ENCODE results near the gene PLIN3.

The PLIN3 gene

DNA sequence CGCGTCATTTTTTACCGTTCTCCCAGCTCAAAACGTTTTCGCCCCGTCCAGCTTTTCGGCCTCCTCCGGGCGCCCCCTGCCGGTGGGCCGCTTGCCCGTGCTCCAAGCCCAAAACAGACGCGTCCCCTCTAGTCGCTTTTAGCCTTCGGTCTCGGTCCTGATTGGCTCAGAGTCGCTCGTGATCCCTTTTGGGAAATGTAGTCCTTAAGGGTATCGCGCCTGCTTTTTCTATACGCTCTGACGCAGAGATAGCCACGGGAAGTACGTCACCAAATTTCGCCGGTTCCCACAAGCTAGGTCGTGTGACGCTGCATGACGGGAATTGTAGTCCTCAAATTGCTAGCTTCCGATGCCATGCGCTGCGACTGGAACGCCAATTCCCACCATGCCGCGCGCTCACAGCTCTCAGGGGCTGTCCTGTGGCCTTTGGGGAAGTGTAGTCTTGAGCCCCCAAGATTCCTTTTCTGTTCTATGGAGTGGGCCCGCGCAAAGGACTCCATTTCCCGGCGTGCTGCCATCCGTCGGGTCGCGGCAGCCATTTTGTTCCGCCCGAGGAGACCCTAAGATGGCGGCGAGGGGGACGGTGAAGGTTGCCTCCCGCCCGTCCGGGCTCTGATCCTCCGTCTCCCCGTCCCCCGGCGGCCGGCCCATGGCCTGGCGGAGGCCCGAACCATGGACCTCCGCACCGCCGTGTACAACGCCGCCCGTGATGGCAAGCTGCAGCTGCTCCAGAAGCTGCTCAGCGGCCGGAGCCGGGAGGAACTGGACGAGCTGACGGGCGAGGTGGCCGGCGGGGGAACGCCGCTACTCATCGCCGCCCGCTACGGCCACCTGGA is 76.1 kb downstream of the PLIN3 start, which contains the start of gene FEM1A:
Gene FEM1A, plus strand, starts transcription at position 552 of the 836 bp plus-strand sequence. Its CDS starts 121 bp downstream, at position 673.
- peak; percentile 100 for DNase-seq (ENCODE audit: low read depth)
- H3K4me3 ChIP-seq (ENCODE audit: control insufficient read depth, low read depth, low read length): peak within 1 kb of the TSS; percentile 75
- TF ChIP-seq, protein P1, sequence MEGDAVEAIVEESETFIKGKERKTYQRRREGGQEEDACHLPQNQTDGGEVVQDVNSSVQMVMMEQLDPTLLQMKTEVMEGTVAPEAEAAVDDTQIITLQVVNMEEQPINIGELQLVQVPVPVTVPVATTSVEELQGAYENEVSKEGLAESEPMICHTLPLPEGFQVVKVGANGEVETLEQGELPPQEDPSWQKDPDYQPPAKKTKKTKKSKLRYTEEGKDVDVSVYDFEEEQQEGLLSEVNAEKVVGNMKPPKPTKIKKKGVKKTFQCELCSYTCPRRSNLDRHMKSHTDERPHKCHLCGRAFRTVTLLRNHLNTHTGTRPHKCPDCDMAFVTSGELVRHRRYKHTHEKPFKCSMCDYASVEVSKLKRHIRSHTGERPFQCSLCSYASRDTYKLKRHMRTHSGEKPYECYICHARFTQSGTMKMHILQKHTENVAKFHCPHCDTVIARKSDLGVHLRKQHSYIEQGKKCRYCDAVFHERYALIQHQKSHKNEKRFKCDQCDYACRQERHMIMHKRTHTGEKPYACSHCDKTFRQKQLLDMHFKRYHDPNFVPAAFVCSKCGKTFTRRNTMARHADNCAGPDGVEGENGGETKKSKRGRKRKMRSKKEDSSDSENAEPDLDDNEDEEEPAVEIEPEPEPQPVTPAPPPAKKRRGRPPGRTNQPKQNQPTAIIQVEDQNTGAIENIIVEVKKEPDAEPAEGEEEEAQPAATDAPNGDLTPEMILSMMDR (IDR thresholded peaks at IDR 0.05; ENCODE audit: control insufficient read depth, insufficient read depth, low read depth, low read length, missing control alignments): peak; percentile 98
